ENCODE measurements around the gene LINGO4. TPM values are rescaled to one million over a fixed set of nuclear protein-coding genes. Genes with fewer than 3 reads are reported as not detected.

Gene LINGO4
- total RNA-seq, 6 donors from 2014 or later: 0.22 to 0.89 (median 0.61) TPM; not detected in 1

DNA sequence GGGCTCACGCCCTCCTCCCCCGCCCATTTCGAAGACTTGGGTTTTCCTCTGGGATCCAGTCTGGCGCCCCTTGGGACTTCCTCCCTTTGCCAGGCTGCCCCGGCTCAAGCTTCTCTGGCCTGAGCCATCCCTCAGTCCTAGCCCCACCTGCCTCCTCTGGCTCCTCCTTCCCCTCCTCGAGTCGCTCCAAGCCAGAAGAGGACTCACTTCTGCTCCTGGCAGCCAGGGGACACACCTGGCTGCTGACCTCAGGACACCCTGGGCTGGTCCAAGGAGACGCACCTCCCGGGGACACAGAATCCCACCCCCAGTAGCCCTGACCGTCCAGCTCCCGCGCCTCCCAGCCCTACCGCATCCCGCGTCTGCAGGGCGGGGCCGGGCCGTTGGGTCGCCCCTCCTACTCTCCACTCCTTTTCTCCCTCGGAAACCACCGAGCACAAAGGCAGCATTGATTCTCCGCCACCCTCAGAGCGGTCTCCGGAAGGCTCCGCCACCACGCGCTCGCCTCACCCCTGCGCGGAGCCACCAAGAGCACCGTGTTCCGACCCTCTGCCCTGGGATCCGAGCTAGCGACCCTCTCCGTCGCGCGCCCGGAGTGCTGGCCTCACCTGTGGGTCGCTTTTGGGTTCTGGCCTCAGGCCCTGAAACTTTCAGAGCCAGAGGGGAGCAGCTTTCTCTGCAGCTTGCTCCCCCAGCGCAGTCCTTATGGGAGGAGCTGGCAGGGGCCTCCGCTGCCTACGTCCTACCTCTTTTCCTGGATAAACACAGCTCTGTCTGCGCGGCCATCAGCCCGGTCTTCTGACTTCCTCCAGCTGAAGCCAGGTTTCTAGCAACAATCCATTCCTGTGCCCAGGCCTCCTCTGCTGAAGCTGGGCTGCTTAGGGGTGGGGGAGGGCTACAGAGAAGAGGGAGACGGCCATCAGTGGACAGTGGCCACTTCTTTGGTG is 34.5 kb upstream of the LINGO4 start, which contains the start of gene C2CD4D:
Gene C2CD4D, minus strand, starts transcription at position 364 of the 947 bp plus-strand sequence. CDS start 831 bp downstream, outside the sequence.
- peaks cover 24 to 37% (median 32%) of the 10 kb centered on the region in 4 donors for H3K4me1 ChIP-seq
- no peaks in the 10 kb centered on the region for H3K36me3 ChIP-seq
- TF ChIP-seq POLR2AphosphoS5 (IDR thresholded peaks at IDR 0.05): peak in 1 of 2 donors; percentile 59
- TF ChIP-seq CTCF (IDR thresholded peaks at IDR 0.05): peak in 2 of 6 experiments; percentile 16 to 19
- TF ChIP-seq EP300 (IDR thresholded peaks at IDR 0.05): no peak
- TF ChIP-seq POLR2A (IDR thresholded peaks at IDR 0.05): peak in 1 of 4 donors; percentile 62
- peaks cover 0 to 25% (median 14%) of the 10 kb centered on the region in 4 donors for H3K27me3 ChIP-seq
- peak within 1 kb of the TSS; percentile 34 to 74 (median 60) for H3K27ac ChIP-seq
- no peaks in the 10 kb centered on the region for H3K9me3 ChIP-seq
- 4 to 5% methylated on average over 14 to 47 of the region's 47 CpGs for WGBS, 2 donors
- ATAC-seq (ENCODE audit: low FRiP score in 2 of 2): peak; percentile 48 to 79
- H3K4me3 ChIP-seq: peak within 1 kb of the TSS; percentile 0 to 56 (median 44)
- peak; percentile 73 to 91 for DNase-seq

DNA sequence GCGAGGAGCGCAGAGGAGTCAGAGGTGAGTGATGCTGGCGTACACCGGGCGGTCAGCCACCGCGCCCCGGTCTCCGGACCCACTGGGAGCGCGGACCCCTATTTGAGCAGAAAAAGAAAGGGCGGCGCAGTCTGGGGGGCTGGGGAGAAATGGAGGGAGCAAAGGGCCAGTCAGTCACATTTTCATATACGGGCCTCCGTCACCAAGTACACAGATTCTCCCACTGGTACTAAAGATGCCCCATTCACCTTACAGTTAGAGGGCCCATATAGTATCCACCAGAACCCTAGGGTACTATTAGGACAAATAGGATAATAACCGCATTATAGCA is 33.8 kb upstream of the LINGO4 start:
- Histone ChIP-seq H3K36me3 (no peaks in the 10 kb centered on the region), H3K4me1 (peaks cover 24 to 37% (median 32%) of the 10 kb centered on the region in 4 donors), H3K27me3 (peaks cover 0 to 25% (median 14%) of the 10 kb centered on the region in 4 donors), H3K9me3 (no peaks in the 10 kb centered on the region), H3K4me3 (peak overlapping the region in 3 of 4 donors; percentile 36 to 56 (median 52)), H3K27ac (peak overlapping the region in 2 of 4 donors; percentile 61 to 74)
- 40 to 48% methylated on average over 15 to 16 of the region's 16 CpGs for WGBS, 2 donors
- TF ChIP-seq EP300 (IDR thresholded peaks at IDR 0.05) (no peak), POLR2AphosphoS5 (IDR thresholded peaks at IDR 0.05) (no peak), CTCF (IDR thresholded peaks at IDR 0.05) (no peak), POLR2A (IDR thresholded peaks at IDR 0.05) (no peak)
- ATAC-seq (ENCODE audit: low FRiP score in 2 of 2): no peak
- no peak for DNase-seq

- H3K9me3 ChIP-seq: no peaks in the 10 kb centered on the region
- H3K27ac ChIP-seq: peak overlapping the region in 2 of 4 donors; percentile 21 to 61
- DNase-seq (peak in 1 of 2 donors; percentile 90), ATAC-seq (ENCODE audit: low FRiP score in 2 of 2) (peak in 1 of 2 donors; percentile 74)
- H3K4me1 ChIP-seq: peaks cover 24 to 38% (median 32%) of the 10 kb centered on the region in 4 donors
- H3K4me3 ChIP-seq: peak overlapping the region; percentile 17 to 56 (median 44)
- H3K27me3 ChIP-seq: peaks cover 0 to 25% (median 14%) of the 10 kb centered on the region in 4 donors
- TF ChIP-seq EP300 (IDR thresholded peaks at IDR 0.05) (no peak), CTCF (IDR thresholded peaks at IDR 0.05) (peak in 2 of 6 experiments; percentile 9 to 19), POLR2A (IDR thresholded peaks at IDR 0.05) (peak in 1 of 4 donors; percentile 12)
- H3K36me3 ChIP-seq: no peaks in the 10 kb centered on the region
- WGBS, 2 donors: 29 to 36% methylated on average over 7 to 10 of the region's 117 CpGs
These were observed 33.2 kb upstream of the LINGO4 start for GRCh38 chr1:151838222-151839081.

GRCh38 chr1:151837884-151838221 is 32.6 kb upstream of the LINGO4 start:
- DNase-seq (no peak), ATAC-seq (ENCODE audit: low FRiP score in 2 of 2) (no peak)
- Histone ChIP-seq H3K4me3 (peak overlapping the region in 3 of 4 donors; percentile 36 to 56 (median 52)), H3K36me3 (no peaks in the 10 kb centered on the region), H3K27ac (peak overlapping the region in 2 of 4 donors; percentile 21 to 61), H3K27me3 (peaks cover 0 to 25% (median 14%) of the 10 kb centered on the region in 4 donors), H3K9me3 (no peaks in the 10 kb centered on the region), H3K4me1 (peaks cover 26 to 44% (median 37%) of the 10 kb centered on the region in 4 donors)
- WGBS, 2 donors: 13 to 22% methylated on average over 6 to 17 of the region's 26 CpGs
- no peak for TF ChIP-seq POLR2AphosphoS5 (IDR thresholded peaks at IDR 0.05)
- TF ChIP-seq CTCF (IDR thresholded peaks at IDR 0.05): no peak
- no peak for TF ChIP-seq POLR2A (IDR thresholded peaks at IDR 0.05)
- no peak for TF ChIP-seq EP300 (IDR thresholded peaks at IDR 0.05)
